WTC11 (cell line): ENCODE measurements around the gene NOX3.

ENCODE experiments used
- ETV6 ChIP-seq: sonication (generic); formaldehyde crosslinking; IDR thresholded peaks from 2 replicates; pipeline ENCODE4 v1.8.1; 2022; ENCODE audit warnings: mild to moderate bottlenecking, missing genetic modification reagents
- FOXP1 ChIP-seq: sonication (generic); formaldehyde crosslinking; IDR thresholded peaks from 2 replicates; pipeline ENCODE4 v1.8.0; 2022; ENCODE audit warnings: missing genetic modification reagents, mild to moderate bottlenecking, moderate library complexity, borderline replicate concordance
- TP53 ChIP-seq: sonication (generic); formaldehyde crosslinking; IDR thresholded peaks from 2 replicates; pipeline ENCODE4 v1.8.1; 2023; ENCODE audit warnings: mild to moderate bottlenecking, missing genetic modification reagents
- TF ChIP-seq, protein P1 (sequence below): fragments of 200-600 bp; IDR thresholded peaks from 2 replicates; pipeline ENCODE4 v1.8.0; 2022; ENCODE audit warnings: antibody characterized with exemption

DNA sequence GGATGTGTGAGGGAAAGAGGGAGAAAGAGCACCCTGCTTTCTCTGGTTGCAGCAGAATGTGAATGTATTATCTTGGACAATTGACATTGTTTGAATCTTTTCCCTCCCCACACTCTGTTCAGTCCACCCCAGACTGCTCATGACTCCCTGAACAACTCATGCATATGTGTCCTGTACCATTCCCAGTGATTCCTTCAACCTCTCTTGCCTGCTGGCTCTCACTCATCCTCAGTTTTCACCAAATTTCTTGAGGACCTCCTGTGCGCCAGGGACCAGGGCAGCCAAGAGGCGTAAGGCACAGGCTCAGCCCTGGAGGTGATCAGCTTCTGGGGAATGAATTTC, 5.4 kb downstream of the NOX3 start:
- TF ChIP-seq, protein P1, sequence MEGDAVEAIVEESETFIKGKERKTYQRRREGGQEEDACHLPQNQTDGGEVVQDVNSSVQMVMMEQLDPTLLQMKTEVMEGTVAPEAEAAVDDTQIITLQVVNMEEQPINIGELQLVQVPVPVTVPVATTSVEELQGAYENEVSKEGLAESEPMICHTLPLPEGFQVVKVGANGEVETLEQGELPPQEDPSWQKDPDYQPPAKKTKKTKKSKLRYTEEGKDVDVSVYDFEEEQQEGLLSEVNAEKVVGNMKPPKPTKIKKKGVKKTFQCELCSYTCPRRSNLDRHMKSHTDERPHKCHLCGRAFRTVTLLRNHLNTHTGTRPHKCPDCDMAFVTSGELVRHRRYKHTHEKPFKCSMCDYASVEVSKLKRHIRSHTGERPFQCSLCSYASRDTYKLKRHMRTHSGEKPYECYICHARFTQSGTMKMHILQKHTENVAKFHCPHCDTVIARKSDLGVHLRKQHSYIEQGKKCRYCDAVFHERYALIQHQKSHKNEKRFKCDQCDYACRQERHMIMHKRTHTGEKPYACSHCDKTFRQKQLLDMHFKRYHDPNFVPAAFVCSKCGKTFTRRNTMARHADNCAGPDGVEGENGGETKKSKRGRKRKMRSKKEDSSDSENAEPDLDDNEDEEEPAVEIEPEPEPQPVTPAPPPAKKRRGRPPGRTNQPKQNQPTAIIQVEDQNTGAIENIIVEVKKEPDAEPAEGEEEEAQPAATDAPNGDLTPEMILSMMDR, result no peak
- TF ChIP-seq ETV6 (CRISPR knock-in tag) (no peak), FOXP1 (CRISPR knock-in tag) (no peak), TP53 (CRISPR knock-in tag) (no peak)
